CD4-positive, alpha-beta T cell treated with Interleukin-10 for 1 hour (primary cell): Measurements from ENCODE around the gene FOLR2.
"Not testable (repeated sequence)": the region's sequence is repeated elsewhere in the genome, so short reads cannot be mapped to it uniquely, and the experiment has no call there.

Experiments used
- DNase-seq: peaks from one replicate; pipeline ENCODE4 v3.0.0-alpha.2; 2020

Gene FOLR2

DNA sequence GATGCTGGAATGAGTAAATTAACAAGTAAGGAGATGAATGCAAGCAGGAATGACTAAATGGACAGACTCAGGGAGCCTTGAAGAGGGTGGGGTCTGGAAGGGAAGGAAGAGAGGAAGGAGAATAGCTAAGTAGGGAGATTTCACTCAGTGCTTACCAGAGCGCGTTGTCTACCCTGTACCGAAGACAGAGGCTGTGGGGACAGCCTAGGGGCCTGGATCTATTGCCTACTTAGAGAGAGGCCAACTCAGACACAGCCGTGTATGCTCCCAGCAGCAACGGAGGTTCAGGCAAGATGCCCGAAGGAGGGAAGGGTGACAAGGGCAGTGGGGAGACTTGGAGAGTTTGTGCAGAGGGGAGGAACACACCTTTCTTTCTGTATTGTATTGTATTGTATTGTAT lies at the start of gene FOLR2:
TSS of gene FOLR2 (plus strand) at position 157 of the 400 bp plus-strand sequence. CDS start 1,791 bp downstream, outside the sequence.
- DNase-seq = no peak

DNA sequence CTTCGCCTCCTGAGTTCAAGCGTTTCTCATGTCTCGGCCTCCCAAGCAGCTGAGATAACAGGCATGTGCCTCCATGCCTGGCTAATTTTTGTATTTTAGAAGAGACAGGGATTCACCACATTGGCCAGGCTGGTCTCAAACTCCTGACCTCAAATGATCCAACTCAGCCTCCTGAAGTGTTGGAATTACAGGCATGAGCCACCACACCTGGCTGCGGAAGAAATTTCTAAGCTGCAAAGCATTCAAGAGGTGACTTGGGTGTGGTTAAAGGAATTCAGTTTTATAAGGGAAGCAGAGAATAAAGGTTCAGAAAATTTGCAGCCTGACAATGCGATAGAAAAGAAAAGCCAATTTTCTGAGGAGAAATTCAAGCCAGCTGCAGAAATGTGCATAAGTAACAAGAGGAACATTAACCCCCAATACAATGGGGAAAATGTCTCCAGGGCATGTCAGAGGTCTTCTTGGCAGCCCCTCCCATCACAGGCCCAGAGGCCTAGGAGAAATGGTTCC lies 47.5 kb upstream of the FOLR2 start:
- not testable (repeated sequence) for DNase-seq

DNA sequence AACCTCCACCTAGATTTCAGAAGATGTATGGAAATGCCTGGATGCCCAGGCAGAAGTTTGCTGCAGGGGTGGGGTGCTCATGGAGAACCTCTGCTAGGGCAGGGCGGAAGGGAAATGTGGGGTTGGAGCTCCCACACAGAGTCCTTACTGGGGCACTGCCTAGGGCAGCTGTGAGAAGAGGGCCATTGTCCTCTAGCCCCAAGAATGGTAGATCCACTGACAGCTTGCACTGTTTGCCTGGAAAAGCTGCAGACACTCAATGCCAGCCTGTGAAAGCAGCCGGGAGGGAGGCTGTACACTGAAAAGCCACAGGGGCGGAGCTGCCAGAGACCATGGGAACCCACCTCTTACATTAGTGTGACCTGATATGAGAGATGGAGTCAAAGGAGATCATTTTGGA lies 46.8 kb upstream of the FOLR2 start:
- DNase-seq = not testable (repeated sequence)

DNA sequence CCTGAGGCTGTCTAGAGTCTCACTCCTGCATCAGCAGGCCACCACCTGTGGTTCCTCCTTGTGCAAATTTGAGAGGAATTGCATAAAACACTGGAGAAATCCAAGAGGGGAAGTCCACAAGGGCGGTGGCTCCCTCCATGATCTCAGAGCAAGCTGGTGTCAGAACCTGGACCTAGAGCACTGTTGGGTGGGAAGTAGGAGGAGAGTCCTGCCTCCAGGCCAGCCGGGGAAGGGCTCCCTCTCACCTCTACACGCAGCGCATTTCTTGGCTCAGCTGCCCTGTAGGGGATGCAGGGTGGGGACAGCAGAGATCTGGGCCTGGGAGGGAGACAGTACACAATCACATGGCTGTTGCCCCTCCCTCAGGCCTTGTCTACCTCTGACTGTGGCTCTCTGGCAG lies 44.6 kb upstream of the FOLR2 start:
- not testable (repeated sequence) for DNase-seq

DNA sequence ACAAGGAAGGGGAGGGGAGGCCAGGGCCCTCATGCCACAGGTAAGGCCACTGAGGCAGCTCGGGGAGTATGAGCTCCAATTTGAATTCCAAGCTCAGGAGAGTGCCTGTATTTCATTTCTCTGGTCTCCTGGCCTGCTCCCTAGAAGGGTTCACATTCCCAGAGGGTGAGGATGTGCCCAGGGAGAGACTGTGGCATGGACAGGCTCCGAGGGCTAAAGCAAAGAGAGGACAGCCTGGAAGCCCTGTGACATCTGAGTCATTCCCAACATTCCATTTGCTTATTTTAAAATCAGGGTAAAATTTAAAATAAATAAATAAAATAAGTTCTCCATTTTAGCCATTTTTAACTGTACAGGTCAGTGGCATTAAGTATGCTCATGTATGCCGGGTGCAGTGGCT lies 43.3 kb upstream of the FOLR2 start:
- no peak for DNase-seq

GRCh38 chr11:72174302-72175070 lies 42.1 kb upstream of the FOLR2 start:
- DNase-seq = no peak

DNA sequence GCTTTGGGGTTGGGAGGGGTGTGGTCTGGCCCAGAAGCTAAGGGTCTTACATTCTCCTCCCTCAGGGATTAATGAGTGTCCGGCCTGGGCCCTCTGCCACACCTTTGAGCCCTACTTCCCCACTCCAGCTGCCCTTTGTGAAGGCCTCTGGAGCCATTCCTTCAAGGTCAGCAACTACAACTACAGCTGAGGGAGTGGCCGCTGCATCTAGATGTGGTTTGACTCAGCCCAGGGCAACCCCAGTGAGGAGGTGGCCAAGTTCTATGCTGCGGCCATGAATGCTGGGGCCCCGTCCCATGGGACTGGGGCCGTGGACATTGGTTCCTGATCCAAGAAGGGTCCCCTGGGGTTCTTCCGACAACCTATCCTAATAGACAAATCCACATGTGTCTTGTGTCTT lies 38.9 kb upstream of the FOLR2 start:
- DNase-seq = no peak

- DNase-seq = no peak
Measured at GRCh38 chr11:72179049-72179803, 37.4 kb upstream of the FOLR2 start.

DNA sequence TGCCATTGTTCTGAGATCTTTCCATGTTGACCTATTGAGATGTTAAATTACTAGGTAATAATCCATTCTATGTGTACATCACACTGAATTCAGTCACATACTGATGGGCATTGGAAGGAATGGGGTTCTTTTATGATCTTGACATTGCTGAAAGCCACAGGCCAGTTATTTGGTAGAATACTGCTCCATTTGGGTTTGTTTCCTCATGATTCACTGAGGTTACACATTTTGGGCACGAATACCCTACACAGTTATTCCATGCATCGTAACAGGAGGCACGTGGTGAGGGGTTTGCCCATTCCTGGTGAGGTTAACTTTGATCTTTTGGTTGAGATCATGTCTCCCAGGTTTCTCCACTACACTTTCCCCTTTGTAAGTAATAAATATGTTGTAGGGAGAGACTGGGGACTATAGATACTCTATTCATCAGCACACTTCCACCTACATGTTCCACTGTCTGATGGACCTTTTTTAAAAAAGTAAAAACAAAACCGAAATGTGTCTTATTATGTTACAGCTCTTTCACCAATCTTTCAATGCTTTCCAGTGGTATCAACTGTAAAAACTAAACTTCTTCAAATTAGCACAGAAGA lies 36.7 kb upstream of the FOLR2 start:
- DNase-seq = no peak

DNA sequence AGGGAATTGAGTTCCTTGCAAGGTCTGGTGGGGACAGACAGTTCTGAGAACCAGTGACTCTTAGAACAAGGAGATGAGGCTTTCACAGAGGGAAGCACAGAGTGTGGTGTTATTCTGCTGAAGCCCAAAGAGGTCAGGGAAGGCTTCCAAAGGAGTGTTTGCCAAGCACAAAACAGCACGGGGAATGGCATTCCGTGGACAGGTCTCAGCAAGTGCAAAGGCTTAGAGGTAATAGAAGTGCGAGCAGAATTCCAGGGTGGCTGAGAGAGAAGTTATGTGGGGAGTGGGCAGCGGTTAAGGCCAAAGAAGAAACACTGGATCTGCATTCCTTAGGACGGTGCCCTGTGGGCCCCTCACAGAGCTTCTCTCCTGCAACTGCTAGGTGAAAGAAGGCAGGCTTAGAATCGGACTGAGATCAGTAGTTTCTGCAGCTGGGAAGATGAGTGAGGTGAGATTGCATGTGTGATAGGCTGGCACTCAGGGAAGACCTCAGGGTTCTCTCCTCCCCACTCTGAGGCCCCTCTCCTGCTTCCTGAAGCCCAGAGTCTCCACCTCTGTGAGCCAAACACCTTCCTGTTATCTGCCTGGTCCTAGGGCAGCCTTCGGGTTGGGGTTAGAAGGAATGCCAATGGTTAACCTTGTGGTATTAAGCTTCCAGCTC lies 35.6 kb upstream of the FOLR2 start:
- DNase-seq = not testable (repeated sequence)

DNA sequence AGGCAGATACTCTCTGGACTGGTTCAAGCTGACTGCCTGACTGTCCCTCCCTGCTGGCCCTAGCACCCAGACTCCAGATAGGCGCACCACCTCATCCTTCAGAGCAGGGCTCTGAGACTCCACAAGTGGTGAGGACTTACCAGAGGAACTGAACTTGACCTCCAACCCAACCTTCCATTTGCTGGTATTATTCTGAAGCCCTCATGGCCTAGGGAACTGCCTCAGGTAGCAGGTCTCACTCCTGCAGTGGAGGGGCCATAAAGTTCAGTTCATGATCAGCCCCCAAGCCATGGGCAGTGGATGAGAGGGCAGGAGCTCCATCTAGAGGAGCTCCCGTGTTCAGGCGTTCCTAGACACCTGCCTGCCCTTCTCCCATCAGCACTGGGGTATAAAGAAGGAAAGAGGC lies 35.0 kb upstream of the FOLR2 start:
- not testable (repeated sequence) for DNase-seq

DNA sequence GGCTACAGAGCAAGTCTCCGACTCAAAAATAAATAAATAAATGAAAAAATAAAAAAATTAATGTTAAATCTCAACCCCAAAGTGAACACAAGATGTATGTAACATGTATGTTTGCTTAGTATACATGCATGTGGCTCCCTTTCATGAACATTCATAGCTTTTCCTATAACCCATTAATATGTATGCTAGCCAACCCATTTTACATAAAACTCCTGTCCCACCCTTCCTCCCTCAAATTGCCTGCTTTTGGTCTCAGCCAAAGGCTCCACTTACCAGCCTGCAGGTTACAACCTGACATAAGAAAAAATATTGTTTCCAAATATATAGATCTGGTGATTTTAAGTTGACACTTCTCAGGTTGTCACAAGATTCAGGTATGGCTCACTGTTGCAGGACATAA lies 28.3 kb upstream of the FOLR2 start:
- DNase-seq = no peak

- DNase-seq = no peak
Measured at GRCh38 chr11:72189455-72190250, 26.9 kb upstream of the FOLR2 start.

DNA sequence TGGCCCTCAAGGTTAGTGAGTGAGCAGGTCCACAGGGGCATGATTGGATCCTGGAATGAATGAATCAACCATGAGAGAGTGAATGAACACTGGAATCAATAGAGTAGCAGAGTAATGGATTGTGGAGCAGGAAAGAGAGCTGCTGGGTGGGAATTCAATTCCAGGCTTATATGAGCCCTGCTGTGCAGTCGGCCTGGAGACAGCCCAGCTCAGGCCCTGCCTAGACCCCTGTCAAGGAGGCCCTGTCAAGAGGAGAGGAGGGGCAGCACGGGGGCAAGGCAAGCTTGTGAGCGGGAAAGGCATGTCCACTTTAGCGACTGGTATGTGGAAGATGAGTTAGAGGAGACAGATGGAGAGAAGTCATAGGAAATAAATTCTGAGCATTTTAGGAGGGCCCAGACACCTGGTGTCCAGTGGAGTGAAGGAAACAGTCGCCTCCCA lies 25.9 kb upstream of the FOLR2 start:
- DNase-seq = no peak

GRCh38 chr11:72191961-72192381 lies 24.6 kb upstream of the FOLR2 start, which contains the start of gene FOLR1:
Gene FOLR1, plus strand, starts transcription at chr11:72192140. Its CDS starts 34 bp downstream, at chr11:72192174.
- DNase-seq = no peak

DNA sequence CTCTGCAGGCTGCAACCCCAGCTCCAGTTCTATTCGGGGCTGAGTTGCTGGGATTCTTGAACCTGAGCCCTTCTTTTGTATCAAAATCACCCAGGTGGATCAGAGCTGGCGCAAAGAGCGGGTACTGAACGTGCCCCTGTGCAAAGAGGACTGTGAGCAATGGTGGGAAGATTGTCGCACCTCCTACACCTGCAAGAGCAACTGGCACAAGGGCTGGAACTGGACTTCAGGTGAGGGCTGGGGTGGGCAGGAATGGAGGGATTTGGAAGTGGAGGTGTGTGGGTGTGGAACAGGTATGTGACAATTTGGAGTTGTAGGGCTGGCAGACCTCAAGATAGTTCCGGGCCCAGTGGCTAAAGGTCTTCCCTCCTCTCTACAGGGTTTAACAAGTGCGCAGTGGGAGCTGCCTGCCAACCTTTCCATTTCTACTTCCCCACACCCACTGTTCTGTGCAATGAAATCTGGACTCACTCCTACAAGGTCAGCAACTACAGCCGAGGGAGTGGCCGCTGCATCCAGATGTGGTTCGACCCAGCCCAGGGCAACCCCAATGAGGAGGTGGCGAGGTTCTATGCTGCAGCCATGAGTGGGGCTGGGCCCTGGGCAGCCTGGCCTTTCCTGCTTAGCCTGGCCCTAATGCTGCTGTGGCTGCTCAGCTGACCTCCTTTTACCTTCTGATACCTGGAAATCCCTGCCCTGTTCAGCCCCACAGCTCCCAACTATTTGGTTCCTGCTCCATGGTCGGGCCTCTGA lies 20.9 kb upstream of the FOLR2 start:
- DNase-seq = no peak

- DNase-seq = not testable (repeated sequence)
Measured at GRCh38 chr11:72201445-72201844, 15.1 kb upstream of the FOLR2 start.

DNA sequence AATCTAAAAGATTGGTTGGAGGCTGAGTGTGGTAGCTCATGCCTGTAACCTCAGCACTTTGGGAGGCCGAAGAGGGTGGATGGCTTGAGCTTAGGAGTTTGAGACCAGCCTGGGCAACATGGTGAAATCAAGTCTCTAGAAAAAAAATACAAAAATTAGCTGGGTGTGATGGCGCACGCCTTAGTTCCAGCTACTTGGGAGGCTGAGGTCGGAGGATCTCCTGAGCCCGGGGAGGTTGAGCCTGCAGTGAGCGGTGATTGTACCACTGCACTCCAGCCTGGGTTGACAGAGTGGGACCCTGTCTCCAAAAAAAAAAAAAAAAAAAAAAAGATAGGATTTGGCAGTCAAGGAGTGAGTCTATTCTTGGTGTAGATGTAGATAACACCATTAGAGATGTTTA lies 14.0 kb upstream of the FOLR2 start:
- no peak for DNase-seq

DNA sequence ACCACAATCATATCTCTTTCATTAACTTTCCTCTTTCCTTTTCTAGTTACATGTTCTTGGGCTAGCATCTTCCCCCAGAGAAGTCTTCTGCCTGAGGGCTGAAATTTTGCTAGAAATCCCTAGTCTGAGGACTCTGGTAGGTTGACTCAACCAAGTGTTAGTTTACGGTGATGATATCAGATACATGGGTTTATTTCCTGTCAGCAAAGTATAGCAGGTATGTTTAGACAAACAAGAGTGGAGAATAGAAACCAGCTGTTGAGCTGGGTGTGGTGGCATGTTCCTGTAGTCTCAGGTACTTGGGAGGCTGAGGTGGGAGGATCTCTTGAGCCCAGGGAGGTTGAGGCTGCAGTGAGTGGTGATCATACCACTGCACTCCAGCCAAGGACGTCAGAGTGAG lies 13.4 kb upstream of the FOLR2 start:
- no peak for DNase-seq

GRCh38 chr11:72204886-72205285 lies 11.7 kb upstream of the FOLR2 start:
- no peak for DNase-seq

DNA sequence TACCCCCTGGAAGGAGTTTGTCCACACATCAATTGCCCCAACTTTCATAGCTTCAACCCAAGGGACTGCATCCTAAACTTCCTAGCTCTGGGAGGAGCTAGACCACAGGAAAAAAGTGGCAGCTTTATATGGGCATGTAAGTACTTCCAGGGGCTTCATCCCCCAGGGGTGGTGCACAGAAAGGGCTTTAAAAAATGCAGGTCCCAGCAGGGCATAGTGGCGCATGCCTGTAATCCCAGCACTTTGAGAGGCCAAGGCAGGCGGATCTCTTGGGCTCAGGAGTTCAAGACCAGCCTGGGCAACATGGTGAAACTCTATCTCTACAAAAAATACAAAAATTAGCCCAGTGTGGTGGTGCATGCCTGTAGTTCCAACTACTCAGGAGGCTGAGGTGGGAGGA lies 9.8 kb upstream of the FOLR2 start:
- not testable (repeated sequence) for DNase-seq
